ENCODE measurements around the gene GMDS. TPM values are rescaled to one million over a fixed set of nuclear protein-coding genes. Genes with fewer than 3 reads are reported as not detected.

The GMDS gene
- total and polyA plus RNA-seq, 2 of the 4 experiments (the other 2 are of a cell fraction): 7.3 to 21.9 TPM

DNA sequence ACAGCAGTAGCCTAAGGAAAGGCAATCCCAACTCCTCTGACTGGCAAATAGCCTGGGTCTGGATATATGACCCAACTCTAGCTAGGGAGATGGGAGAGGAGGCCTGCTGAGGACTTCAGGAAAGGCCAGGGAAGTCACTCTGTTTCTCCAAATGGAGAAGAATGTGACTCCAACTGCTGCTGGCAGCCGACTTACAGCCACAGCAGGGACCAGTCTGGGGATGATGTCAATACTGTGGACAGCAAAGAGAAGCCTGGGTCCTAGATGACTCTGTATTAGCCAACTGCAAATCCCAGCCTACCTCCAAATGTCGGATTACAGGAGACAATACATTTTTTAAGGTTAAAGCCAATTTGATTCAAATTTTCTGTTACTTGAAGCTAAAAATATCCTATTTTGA lies 403.1 kb downstream of the GMDS start:
- no peak overlapping the region for H3K23ac ChIP-seq (ENCODE audit: low read depth, low read length)
- H4K8ac ChIP-seq (ENCODE audit: low read depth in 2 of 2, low read length in 2 of 2): no peak overlapping the region
- H3K18ac ChIP-seq (ENCODE audit: low read depth, low read length): no peak overlapping the region
- H2BK20ac ChIP-seq (ENCODE audit: low read depth, low read length): no peak overlapping the region
- H3K9me3 ChIP-seq (ENCODE audit: control insufficient read depth, insufficient read depth, low read length): peaks cover 4% of the 10 kb centered on the region; the same call in 1 of the 2 replicates
- no peak overlapping the region for H3K4me2 ChIP-seq (ENCODE audit: low read depth, low read length)
- H3K36me3 ChIP-seq (ENCODE audit: control insufficient read depth, insufficient read depth, low read length): no peaks in the 10 kb centered on the region
- in situ Hi-C loops (cut with MboI; ENCODE audit: low sequenced_read_pairs): no loop called here
- no peak overlapping the region for H2BK5ac ChIP-seq (ENCODE audit: low read depth, low read length, poor library complexity, severe bottlenecking)
- no peak overlapping the region for H3K27ac ChIP-seq (ENCODE audit: insufficient read depth, low read length)
- BruUV-seq (replicated peaks): no TSS peak
- no peak overlapping the region for H3K14ac ChIP-seq (replicated peaks; ENCODE audit: low read depth, low read length)
- no peak overlapping the region for H3K9ac ChIP-seq (ENCODE audit: low read depth, low read length)
- H4K20me1 ChIP-seq (ENCODE audit: insufficient read depth, low read length): no peaks in the 10 kb centered on the region
- H2AK9ac ChIP-seq (replicated peaks; ENCODE audit: low read depth, low read length, poor library complexity): no peak overlapping the region
- peaks cover 7% of the 10 kb centered on the region for H3K4me1 ChIP-seq (ENCODE audit: control insufficient read depth, insufficient read depth, low read length)
- intact Hi-C loops (cut with micrococcal nuclease): no loop called here
- ChIA-PET CTCF (no interaction called here), POLR2A (ENCODE audit: unreplicated experiment) (no interaction called here)
- H3K4me3 ChIP-seq (ENCODE audit: insufficient read depth, low read depth, low read length): no peak overlapping the region
- no peak overlapping the region for H4K5ac ChIP-seq (ENCODE audit: low read depth, low read length)
- ATAC-seq (ENCODE audit: low read depth): no peak
- no peak overlapping the region for H3K4ac ChIP-seq (ENCODE audit: low read depth, low read length)
- no peak overlapping the region for H2AK5ac ChIP-seq (ENCODE audit: low read depth, low read length)
- H2BK120ac ChIP-seq (ENCODE audit: low read depth, low read length): no peak overlapping the region
- no peaks in the 10 kb centered on the region for H3K79me1 ChIP-seq (ENCODE audit: low read depth in 1 of 2, low read length in 2 of 2)
- no peak overlapping the region for H2AFZ ChIP-seq (replicated peaks; ENCODE audit: low read length, poor library complexity)
- dilution Hi-C loops (cut with HindIII; ENCODE audit: low sequenced_read_pairs, unreplicated experiment): no loop called here
- WGBS, 2 experiments (ENCODE audit: extremely low coverage in 2 of 2, insufficient read length in 1 of 2): no CpG with 5 or more reads among the region's 2 CpGs
- H3K56ac ChIP-seq (ENCODE audit: extremely low read depth, insufficient read depth, low read length): no peak overlapping the region
- no peak for DNase-seq
- TF ChIP-seq, protein P1, sequence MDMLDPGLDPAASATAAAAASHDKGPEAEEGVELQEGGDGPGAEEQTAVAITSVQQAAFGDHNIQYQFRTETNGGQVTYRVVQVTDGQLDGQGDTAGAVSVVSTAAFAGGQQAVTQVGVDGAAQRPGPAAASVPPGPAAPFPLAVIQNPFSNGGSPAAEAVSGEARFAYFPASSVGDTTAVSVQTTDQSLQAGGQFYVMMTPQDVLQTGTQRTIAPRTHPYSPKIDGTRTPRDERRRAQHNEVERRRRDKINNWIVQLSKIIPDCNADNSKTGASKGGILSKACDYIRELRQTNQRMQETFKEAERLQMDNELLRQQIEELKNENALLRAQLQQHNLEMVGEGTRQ (IDR thresholded peaks at IDR 0.05; ENCODE audit: low read depth, low read length): no peak
- TF ChIP-seq, protein P2, sequence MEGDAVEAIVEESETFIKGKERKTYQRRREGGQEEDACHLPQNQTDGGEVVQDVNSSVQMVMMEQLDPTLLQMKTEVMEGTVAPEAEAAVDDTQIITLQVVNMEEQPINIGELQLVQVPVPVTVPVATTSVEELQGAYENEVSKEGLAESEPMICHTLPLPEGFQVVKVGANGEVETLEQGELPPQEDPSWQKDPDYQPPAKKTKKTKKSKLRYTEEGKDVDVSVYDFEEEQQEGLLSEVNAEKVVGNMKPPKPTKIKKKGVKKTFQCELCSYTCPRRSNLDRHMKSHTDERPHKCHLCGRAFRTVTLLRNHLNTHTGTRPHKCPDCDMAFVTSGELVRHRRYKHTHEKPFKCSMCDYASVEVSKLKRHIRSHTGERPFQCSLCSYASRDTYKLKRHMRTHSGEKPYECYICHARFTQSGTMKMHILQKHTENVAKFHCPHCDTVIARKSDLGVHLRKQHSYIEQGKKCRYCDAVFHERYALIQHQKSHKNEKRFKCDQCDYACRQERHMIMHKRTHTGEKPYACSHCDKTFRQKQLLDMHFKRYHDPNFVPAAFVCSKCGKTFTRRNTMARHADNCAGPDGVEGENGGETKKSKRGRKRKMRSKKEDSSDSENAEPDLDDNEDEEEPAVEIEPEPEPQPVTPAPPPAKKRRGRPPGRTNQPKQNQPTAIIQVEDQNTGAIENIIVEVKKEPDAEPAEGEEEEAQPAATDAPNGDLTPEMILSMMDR (conservative IDR thresholded peaks at IDR 0.05; ENCODE audit: low read depth, low read length): no peak
- TF ChIP-seq RAD21 (IDR thresholded peaks at IDR 0.05; ENCODE audit: low read length) (no peak), MAFK (IDR thresholded peaks at IDR 0.05; ENCODE audit: low read depth, low read length) (no peak), SMC3 (IDR thresholded peaks at IDR 0.05; ENCODE audit: low read depth, low read length) (no peak), CEBPB (IDR thresholded peaks at IDR 0.05; ENCODE audit: low read depth, low read length) (no peak), MXI1 (IDR thresholded peaks at IDR 0.05; ENCODE audit: borderline replicate concordance, low read depth, low read length) (no peak), RFX5 (IDR thresholded peaks at IDR 0.05; ENCODE audit: low read depth, low read length) (no peak), MAZ (IDR thresholded peaks at IDR 0.05; ENCODE audit: borderline replicate concordance, low read depth, low read length) (no peak), POLR2A (IDR thresholded peaks at IDR 0.05; ENCODE audit: low read depth, low read length) (no peak), FOS (IDR thresholded peaks at IDR 0.05; ENCODE audit: low read depth, low read length) (no peak), NFE2L2 (IDR thresholded peaks at IDR 0.05; ENCODE audit: low read depth, low read length) (no peak), CHD1 (IDR thresholded peaks at IDR 0.05; ENCODE audit: low read depth, low read length) (no peak), RCOR1 (IDR thresholded peaks at IDR 0.05; ENCODE audit: insufficient replicate concordance, low read length) (no peak), BHLHE40 (IDR thresholded peaks at IDR 0.05; ENCODE audit: low read depth, low read length) (no peak)
- TF ChIP-seq, protein P3, sequence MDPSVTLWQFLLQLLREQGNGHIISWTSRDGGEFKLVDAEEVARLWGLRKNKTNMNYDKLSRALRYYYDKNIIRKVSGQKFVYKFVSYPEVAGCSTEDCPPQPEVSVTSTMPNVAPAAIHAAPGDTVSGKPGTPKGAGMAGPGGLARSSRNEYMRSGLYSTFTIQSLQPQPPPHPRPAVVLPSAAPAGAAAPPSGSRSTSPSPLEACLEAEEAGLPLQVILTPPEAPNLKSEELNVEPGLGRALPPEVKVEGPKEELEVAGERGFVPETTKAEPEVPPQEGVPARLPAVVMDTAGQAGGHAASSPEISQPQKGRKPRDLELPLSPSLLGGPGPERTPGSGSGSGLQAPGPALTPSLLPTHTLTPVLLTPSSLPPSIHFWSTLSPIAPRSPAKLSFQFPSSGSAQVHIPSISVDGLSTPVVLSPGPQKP (IDR thresholded peaks at IDR 0.05; ENCODE audit: borderline replicate concordance, low read depth, low read length): no peak
- H4K91ac ChIP-seq (ENCODE audit: insufficient read depth, low read depth, low read length): no peak overlapping the region
- no peak overlapping the region for H2BK15ac ChIP-seq (ENCODE audit: low read depth, low read length)
- no peaks in the 10 kb centered on the region for H3K27me3 ChIP-seq (ENCODE audit: control insufficient read depth, insufficient read depth, low read length)
- H3K9me1 ChIP-seq (ENCODE audit: insufficient read depth, low read length): peaks cover 3% of the 10 kb centered on the region; the same call in 1 of the 2 replicates
